Activated T-cell treated with anti-CD3 and anti-CD28 coated beads, Interleukin-2, amount 50 U/mL, for 72 hours (primary cell): ENCODE data around the gene RFNG. TPM values are rescaled to one million over a fixed set of nuclear protein-coding genes. Genes with fewer than 3 reads are reported as not detected.

Experiments
- ATAC-seq, 2 donors: fragments of 150-1000 bp; cut with Tn5 transposase; replicated peaks in 1 of 2; 2 replicates each; pipeline ENCODE4 v1.10.0; 2021; ENCODE audit warnings: moderate library complexity in 2 of 2, mild to moderate bottlenecking in 1 of 2
- DNase-seq, 2 donors: peaks; one replicate each; pipeline ENCODE4 v3.0.0; 2021 to 2022; ENCODE audit warnings: mixed read lengths in 1 of 2
- H3K27ac Mint-ChIP-seq: one replicate; pipeline ENCODE4 v1.8.0; 2022; ENCODE audit warnings: mild to moderate bottlenecking, moderate library complexity, mixed read lengths
- H3K27me3 Mint-ChIP-seq: one replicate; pipeline ENCODE4 v1.8.0; 2022; ENCODE audit warnings: low read depth, mixed read lengths
- H3K36me3 Mint-ChIP-seq, 2 donors: one replicate each; pipeline ENCODE4 v1.8.0; 2022; ENCODE audit warnings: mixed read lengths in 2 of 2, mild to moderate bottlenecking in 1 of 2; ENCODE audit not compliant: insufficient read depth in 2 of 2
- H3K4me1 Mint-ChIP-seq: one replicate; pipeline ENCODE4 v1.8.0; 2022; ENCODE audit warnings: low read depth, mixed read lengths
- H3K4me3 Mint-ChIP-seq, 2 donors: one replicate each; pipeline ENCODE4 v1.8.0; 2022; ENCODE audit warnings: mild to moderate bottlenecking in 2 of 2, mixed read lengths in 2 of 2, moderate library complexity in 2 of 2
- H3K9me3 Mint-ChIP-seq, 2 donors: one replicate each; pipeline ENCODE4 v1.8.0; 2022; ENCODE audit warnings: mixed read lengths in 2 of 2
- total RNA-seq, 2 donors: library from RNA; stranded (reverse); gene quantifications; one replicate each; pipeline ENCODE4 v1.2.3, GENCODE V29; 2022

The RFNG gene
- total RNA-seq, 2 donors from 2014 or later, result 31.0 to 42.2 TPM

DNA sequence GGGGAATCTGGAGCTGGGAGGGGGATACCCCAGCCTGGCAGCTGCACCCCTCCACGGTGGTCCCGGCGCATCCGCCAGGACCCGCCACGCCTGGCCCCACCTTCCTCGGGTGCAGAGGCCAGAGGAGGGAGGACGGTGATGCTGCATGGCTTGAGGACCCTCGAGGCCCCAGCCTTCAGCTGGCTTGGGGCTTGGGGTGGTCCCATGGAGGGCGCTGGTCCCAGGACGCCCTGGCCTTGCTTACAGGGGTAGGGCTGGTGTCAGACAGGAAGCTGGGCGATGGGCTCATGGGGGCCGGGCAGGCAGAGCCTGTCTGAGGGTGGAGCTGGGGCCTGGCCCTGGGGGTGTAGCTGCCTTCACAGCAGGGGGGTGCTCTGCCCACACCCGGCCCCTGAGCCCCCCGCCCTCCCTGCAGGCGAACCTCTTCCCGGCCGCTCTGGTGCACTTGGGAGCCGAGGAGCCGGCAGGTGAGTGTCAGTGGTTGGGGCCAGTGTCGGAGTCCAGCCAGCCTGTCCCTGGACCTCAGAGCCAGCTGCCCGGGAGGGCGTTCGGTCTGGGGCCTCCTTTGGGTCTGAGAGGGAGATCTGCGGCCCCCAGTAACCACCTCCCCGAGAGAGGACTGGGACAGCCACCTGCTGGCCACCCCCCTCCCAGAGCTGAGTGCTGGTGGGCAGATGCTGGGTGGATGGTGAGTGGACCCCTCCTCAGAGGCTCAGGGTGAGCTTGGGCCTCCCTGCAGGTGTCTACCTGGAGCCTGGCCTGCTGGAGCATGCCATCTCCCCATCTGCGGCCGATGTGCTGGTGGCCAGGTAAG is 35.3 kb downstream of the RFNG start:
- no peak overlapping the region for H3K4me3 Mint-ChIP-seq
- H3K9me3 Mint-ChIP-seq, result no peaks in the 10 kb centered on the region
- DNase-seq (no peak), ATAC-seq (no peak)
- no peaks in the 10 kb centered on the region for H3K27me3 Mint-ChIP-seq
- no peak overlapping the region for H3K27ac Mint-ChIP-seq
- no peaks in the 10 kb centered on the region for H3K36me3 Mint-ChIP-seq
- H3K4me1 Mint-ChIP-seq, result peaks cover 11% of the 10 kb centered on the region

DNA sequence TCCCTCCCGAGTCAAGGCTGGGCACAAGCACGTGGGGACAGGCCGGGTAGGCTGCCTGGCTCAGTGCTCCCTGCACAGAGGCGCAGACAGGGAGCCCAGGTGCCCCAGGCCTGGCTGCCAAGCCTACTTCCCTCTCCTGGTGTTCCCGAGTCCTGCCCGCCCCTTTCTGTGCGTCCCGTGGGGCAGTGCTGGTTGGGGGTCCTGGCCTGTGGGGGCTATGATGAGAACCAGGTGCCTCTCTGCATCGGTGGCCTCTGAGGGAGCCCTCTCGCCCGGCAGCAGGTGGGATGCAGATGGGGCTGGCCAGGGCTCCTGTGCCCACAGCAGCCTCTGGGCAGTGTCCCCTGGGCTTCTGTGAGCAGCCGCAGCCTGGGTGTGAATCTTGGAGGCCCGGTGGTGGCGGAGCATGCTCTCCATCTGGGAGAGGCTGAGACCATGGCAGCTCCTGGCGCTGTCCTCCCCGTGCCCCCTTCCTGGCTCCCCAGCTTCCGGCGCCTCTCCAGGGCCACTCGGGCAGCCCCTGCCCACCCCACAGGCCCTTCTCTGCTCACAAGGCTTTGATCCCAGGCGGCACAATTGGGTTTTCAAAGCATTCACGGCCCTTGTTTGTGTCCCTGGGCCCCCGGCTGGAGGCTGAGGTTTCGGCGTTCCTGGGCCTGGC is 36.2 kb downstream of the RFNG start:
- H3K27me3 Mint-ChIP-seq, result no peaks in the 10 kb centered on the region
- H3K4me3 Mint-ChIP-seq, result no peak overlapping the region
- no peaks in the 10 kb centered on the region for H3K9me3 Mint-ChIP-seq
- ATAC-seq (no peak), DNase-seq (no peak)
- H3K4me1 Mint-ChIP-seq, result peaks cover 6% of the 10 kb centered on the region
- H3K27ac Mint-ChIP-seq, result no peak overlapping the region
- H3K36me3 Mint-ChIP-seq, result no peaks in the 10 kb centered on the region

DNA sequence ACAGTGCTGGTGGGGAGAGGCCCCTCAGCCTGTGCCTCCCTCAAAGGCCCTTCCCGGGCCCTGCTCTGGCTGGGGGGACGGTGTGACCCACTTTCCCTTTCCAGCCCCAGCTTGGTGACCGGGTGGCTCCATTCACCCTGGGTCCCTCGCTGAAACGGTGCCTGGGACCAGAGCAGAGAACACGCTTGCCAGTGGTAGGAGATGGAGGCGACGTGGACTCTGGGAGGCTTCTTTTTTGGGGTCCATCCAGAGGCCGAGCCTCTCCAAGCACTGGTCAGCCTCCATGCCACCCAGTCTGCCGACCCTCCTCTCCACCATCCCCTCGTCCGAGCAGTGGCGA is 36.7 kb downstream of the RFNG start:
- Mint-ChIP-seq H3K36me3 (no peaks in the 10 kb centered on the region), H3K4me3 (no peak overlapping the region), H3K9me3 (no peaks in the 10 kb centered on the region), H3K4me1 (peaks cover under 1% of the 10 kb centered on the region), H3K27ac (no peak overlapping the region), H3K27me3 (no peaks in the 10 kb centered on the region)
- DNase-seq, result no peak
- no peak for ATAC-seq

DNA sequence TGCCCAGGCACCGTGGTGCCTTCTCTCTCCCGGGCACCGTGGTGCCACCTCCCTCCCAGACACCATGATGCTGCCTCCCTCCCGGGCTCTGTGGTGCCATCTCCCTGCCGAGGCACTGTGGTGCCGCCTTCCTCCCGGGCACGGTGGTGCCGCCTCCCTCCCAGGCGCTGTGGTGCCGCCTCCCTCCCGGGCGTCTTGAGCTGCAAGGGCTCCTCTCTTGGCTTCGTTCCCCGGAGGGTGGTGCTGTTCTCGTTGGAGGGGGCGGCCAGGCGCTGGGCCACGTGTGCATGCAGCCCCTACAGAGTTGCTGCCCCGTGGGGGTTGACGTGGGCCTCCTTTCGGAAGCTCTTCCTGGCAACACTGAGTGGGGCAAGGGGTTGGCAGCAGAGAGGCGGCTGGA is 37.2 kb downstream of the RFNG start:
- Mint-ChIP-seq H3K4me1 (no peaks in the 10 kb centered on the region), H3K27me3 (no peaks in the 10 kb centered on the region), H3K36me3 (no peaks in the 10 kb centered on the region), H3K27ac (no peak overlapping the region), H3K4me3 (no peak overlapping the region), H3K9me3 (no peaks in the 10 kb centered on the region)
- ATAC-seq (no peak), DNase-seq (no peak)

DNA sequence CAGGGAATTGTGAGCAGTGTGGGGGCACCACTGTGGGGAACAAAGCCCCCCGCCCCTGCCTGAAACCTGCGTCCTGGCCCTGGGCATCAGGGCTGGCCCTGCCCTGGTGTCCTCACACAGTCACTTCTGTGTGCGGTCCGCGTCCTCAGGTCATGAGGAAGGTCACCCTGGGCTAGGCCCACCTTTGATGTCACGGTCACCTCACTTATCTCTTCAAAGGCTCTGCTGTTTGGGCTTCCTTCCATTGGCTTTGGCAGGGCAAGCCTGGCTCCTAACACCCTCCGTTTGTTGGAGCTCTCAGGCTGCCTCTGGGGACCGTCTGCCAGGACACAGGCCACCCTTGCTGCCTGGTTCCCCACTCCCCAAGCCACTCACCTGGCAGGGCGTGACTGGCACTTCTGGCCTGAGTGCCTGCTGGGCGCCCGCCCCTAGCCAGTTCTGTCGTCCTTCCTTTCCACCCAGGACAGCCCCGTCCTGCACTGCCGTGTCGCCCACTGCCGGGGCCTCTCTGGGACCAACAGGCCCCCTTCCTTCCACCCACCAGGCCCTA is 37.8 kb downstream of the RFNG start:
- ATAC-seq (no peak), DNase-seq (no peak)
- H3K4me3 Mint-ChIP-seq, result no peak overlapping the region
- no peaks in the 10 kb centered on the region for H3K36me3 Mint-ChIP-seq
- H3K4me1 Mint-ChIP-seq, result no peaks in the 10 kb centered on the region
- H3K9me3 Mint-ChIP-seq, result no peaks in the 10 kb centered on the region
- H3K27ac Mint-ChIP-seq, result no peak overlapping the region
- H3K27me3 Mint-ChIP-seq, result no peaks in the 10 kb centered on the region

DNA sequence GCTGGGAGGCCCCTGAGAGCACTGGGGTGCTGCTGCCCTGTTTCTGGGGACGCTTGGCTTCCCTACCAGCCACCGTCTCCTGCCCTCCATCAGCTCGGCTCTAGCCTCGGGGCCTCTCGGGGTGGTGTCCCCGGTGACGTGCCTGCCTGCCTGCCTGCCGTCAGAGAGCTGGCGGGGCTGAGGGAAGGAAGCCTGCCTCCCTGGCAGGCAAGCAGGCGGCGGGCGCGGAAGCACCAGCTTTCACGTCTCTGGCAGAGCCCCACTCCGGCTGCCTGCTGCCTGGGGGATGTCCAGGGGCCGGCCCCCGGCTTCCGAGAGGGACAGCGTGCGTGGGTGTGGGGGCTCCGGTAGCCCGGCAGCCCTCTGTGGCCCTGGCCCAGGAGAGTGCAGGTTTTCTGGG is 38.3 kb downstream of the RFNG start:
- DNase-seq, result no peak
- Mint-ChIP-seq H3K4me3 (no peak overlapping the region), H3K27me3 (no peaks in the 10 kb centered on the region), H3K27ac (no peak overlapping the region), H3K9me3 (no peaks in the 10 kb centered on the region), H3K4me1 (no peaks in the 10 kb centered on the region), H3K36me3 (no peaks in the 10 kb centered on the region)
- ATAC-seq, result no peak

DNA sequence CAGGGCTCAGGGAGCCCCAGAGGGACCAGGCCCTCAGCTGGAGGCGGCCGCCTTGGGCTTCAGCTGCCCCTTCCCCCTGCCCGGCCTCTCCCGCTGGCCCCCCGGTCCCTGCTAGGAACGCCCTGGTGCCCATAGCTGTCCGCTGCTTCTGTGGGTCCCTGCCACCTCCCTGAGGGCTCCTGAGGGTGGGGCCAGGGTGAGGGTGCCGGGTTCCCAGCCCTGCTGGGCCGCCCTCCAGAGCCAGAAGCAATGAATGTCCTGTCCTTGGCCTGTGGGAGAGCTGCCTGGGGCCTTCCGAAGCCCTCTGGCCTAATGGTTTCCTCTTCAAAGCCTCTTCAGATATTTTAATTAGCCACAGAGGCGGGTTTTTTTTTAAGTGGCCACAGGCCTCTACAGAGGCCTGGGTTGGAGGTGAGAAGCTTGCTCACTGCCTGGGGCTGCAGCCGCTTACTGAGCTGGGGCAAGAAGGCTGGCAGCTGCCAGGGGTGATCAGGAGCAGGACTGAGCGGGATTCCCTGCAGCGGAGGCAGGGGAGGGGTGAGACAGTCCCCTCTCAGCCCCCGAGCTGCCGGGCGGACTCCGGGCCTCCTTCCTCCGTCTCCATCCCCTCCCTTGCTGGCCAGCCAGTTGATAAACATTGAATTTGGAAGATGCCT is 38.8 kb downstream of the RFNG start:
- Mint-ChIP-seq H3K27ac (no peak overlapping the region), H3K9me3 (no peaks in the 10 kb centered on the region), H3K4me3 (no peak overlapping the region), H3K4me1 (no peaks in the 10 kb centered on the region), H3K27me3 (no peaks in the 10 kb centered on the region), H3K36me3 (no peaks in the 10 kb centered on the region)
- ATAC-seq (no peak), DNase-seq (no peak)

DNA sequence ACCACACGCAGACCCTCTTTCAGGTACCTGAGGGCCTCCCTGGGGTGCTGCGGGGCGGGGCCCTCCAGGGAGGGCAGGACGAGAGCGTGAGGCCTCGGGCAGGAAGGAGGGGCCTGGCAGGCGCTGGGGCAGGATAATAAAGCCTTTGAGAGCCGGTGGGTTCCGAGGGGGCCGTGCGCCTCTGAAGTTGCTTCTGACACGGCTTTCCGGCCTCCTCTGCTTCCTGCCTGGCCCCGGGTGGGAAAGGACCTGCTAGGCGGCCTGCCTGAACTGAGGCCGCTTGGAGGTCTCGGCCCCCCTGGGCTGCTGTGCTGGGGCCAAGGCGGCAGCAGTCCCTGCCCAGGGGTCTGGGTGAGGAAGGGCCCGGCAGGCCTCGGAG is 39.4 kb downstream of the RFNG start:
- Mint-ChIP-seq H3K4me3 (no peak overlapping the region), H3K27ac (no peak overlapping the region)
- no peak for ATAC-seq

DNA sequence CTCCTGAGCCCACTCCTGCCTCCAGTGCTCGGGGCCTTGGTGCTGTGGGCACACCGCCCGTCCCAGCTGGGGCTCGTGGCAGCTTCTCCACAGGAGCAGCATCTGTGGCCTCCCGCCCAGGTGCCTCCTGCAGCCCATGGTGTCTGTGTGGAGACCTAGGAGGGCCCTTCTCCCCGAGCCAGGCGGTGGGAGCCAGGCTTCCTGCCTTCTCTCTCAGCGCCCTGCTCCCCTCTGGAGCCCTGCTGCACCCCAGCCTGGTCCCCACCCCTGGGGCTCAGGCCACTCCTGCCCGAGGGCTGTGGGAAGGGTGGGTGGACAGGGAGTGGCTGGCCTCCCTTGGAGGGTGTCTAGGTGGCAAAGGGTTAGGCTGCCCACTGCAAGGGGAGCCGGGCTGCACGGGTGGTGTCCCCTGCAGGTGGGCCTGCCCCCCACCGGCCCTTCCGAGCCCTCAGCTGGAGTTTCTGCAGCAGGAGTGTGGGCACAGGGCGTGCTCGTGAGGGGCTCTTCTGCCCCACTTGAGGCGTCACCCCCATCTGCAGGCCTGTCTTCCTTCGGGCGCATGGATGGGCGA is 39.9 kb downstream of the RFNG start:
- Mint-ChIP-seq H3K27me3 (no peaks in the 10 kb centered on the region), H3K4me3 (no peak overlapping the region), H3K36me3 (no peaks in the 10 kb centered on the region), H3K4me1 (no peaks in the 10 kb centered on the region), H3K9me3 (no peaks in the 10 kb centered on the region), H3K27ac (no peak overlapping the region)
- DNase-seq (no peak), ATAC-seq (no peak)

More for the DNA sequence above, 39.4 kb downstream of the RFNG start:
- no peaks in the 10 kb centered on the region for H3K27me3 Mint-ChIP-seq
- no peaks in the 10 kb centered on the region for H3K36me3 Mint-ChIP-seq
- H3K9me3 Mint-ChIP-seq, result no peaks in the 10 kb centered on the region
- no peak for DNase-seq
- no peaks in the 10 kb centered on the region for H3K4me1 Mint-ChIP-seq

DNA sequence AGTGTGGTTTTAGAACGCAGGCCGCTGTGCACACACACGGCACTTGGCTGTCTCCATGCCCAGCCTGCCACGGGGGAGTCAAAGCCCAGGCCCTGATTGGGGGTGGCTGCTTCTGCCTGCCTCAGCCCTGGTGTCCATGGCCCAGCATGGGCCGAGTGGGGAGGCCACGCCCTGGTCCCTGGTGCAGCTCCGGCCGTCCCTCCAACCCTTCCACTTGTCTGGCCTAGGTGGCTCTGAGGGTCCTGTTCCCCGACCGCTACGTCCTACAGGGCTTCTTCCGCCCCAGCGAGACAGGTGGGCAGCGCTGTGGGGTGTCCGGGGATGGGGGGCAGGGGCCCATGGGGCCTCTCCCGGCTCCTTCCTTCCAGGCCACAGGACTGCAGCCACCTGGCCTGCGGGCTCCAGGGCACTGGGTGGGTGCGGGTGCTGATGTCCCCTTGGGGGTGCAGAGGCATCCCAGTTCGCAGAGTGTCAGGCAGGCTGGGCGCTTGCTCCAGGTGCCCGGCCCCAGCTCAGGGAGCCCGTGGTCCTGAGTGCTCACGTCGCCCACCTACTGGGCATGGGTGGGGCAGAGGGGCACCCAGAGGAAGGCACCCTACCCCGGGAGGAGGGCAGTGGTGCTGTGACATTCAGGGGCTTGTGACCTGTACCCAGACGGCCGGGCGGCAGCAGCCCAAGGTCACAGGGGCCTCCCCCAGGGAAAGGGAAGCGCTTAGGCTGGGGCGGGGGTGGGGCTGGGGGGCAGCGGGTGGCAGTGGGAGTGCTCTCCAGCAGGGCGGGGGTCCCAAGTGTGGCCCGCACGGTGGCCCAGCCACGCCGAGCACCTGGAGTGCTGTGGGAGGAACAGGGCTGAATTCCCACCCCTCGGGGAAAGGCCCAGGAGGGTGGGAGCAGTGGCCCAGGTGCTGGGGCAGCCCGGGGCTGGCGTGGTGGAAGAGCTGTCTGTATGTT is 40.8 kb downstream of the RFNG start:
- Mint-ChIP-seq H3K9me3 (no peaks in the 10 kb centered on the region), H3K36me3 (no peaks in the 10 kb centered on the region), H3K27ac (no peak overlapping the region), H3K4me3 (no peak overlapping the region), H3K27me3 (no peaks in the 10 kb centered on the region), H3K4me1 (no peaks in the 10 kb centered on the region)
- ATAC-seq (no peak), DNase-seq (no peak)

DNA sequence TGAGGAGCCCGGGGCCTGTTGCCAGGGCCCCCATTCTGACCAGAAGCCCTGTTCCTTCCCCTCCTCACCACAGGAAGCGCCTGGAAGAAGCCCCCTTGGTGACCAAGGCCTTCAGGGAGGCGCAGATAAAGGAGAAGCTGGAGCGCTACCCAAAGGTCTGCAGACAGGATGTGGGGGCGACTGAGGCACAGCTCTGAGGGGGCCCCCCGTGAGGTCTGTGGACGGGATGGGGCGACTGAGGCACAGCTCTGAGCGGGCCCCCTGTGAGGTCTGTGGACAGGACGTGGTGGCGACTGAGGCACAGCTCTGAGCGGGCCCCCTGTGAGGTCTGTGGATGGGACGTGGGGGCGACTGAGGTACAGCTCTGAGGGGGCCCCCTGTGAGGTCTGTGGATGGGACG is 42.2 kb downstream of the RFNG start:
- peak overlapping the region in 1 of 2 donors; percentile 40 for H3K4me3 Mint-ChIP-seq
- ATAC-seq (peak in 1 of 2 donors; percentile 58), DNase-seq (peak in 1 of 2 donors; percentile 30)
- H3K4me1 Mint-ChIP-seq, result no peaks in the 10 kb centered on the region
- H3K9me3 Mint-ChIP-seq, result no peaks in the 10 kb centered on the region
- no peaks in the 10 kb centered on the region for H3K27me3 Mint-ChIP-seq
- no peaks in the 10 kb centered on the region for H3K36me3 Mint-ChIP-seq
- no peak overlapping the region for H3K27ac Mint-ChIP-seq

DNA sequence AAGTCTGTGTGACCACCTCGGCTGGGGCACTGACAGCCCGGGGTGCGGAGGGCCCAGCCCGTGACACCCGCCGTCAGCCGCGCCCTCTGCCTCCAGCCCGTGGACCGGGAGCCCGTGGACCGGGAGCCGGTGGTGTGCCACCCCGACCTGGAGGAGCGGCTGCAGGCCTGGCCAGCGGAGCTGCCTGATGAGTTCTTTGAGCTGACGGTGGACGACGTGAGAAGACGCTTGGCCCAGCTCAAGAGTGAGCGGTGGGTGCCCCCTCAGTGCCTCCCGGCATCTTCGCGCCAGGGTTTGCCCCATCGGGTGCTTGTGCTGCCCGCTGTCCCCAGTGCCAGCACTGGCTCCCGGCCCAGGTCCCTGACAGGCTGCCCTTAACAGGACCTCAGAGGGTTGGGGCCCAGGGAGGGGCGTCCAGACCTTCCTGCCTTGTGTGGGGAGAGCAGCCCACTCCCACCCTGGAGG is 42.6 kb downstream of the RFNG start:
- ATAC-seq (no peak), DNase-seq (no peak)
- Mint-ChIP-seq H3K4me3 (no peak overlapping the region), H3K4me1 (no peaks in the 10 kb centered on the region), H3K27me3 (no peaks in the 10 kb centered on the region), H3K36me3 (no peaks in the 10 kb centered on the region), H3K9me3 (no peaks in the 10 kb centered on the region), H3K27ac (no peak overlapping the region)
